HepG2 (cell line): ENCODE results near the gene MUL1. TPM values are rescaled to one million over a fixed set of nuclear protein-coding genes. Genes with fewer than 3 reads are reported as not detected.
A peak's percentile ranks its signal among the peaks of the same experiment; 100 is the strongest.

Experiments
- ATAC-seq: fragments of 200-7000 bp; cut with Tn5 transposase; 3 replicates; pipeline ENCODE4 v1.9.1; 2020; ENCODE audit warnings: mild to moderate bottlenecking, moderate library complexity
- BruUV-seq: library from RNA; stranded (reverse); fragments of 400-500 nt; replicated peaks from 2 replicates; lab custom pipeline; 2021; lab: Mats Ljungman, UMichigan
- CTCF ChIA-PET: fragments of 300-600 bp; formaldehyde crosslinking; extraction: SDS; loops from one replicate; lab custom pipeline; 2021; ENCODE audit warnings: low total read pairs, inconsistent platforms, low intra/inter-chr PET ratio; lab: Yijun Ruan, JAX
- POLR2A ChIA-PET: fragments of 350-600 bp; sonication (Branson Sonifier 250); formaldehyde crosslinking; loops from one replicate; lab custom pipeline; 2020; ENCODE audit warnings: antibody characterized with exemption, inconsistent platforms; lab: Yijun Ruan, JAX
- DNase-seq: peaks from one replicate; pipeline ENCODE4 v3.0.0-alpha.2; 2015; ENCODE audit warnings: low spot score
- FAIRE-seq: peaks from 3 replicates; lab custom pipeline; 2011; peaks lifted over from hg19 to GRCh38; lab: Jason Lieb, UNC
- H2AFZ ChIP-seq: one replicate; pipeline ENCODE4 v1.6.1; 2011; ENCODE audit warnings: low read length, inconsistent platforms
- H3K27ac ChIP-seq: fragments of 300-600 bp; 3 replicates; pipeline ENCODE4 v1.8.0; 2011; ENCODE audit warnings: mixed run types, mild to moderate bottlenecking, mixed read lengths, low read length, inconsistent platforms; ENCODE audit not compliant: insufficient read depth; ENCODE audit errors: extremely low read length
- H3K27me3 ChIP-seq, 2 experiments: fragments of 200-600 bp in 1 of 2; 2 replicates in 1 of 2; 3 replicates in 1 of 2; pipeline versions ENCODE4 v1.6.0 to v1.8.0; 2011; ENCODE audit warnings: low read length in 2 of 2, mild to moderate bottlenecking in 2 of 2, moderate library complexity in 2 of 2, inconsistent platforms in 1 of 2; ENCODE audit not compliant: insufficient read depth in 2 of 2, control insufficient read depth in 1 of 2
- H3K36me3 ChIP-seq, 2 experiments: fragments of 200-600 bp in 1 of 2; replicated peaks in 1 of 2; 2 replicates in 1 of 2; 3 replicates in 1 of 2; pipeline versions ENCODE4 v1.5.1 to v1.8.0; 2011; ENCODE audit warnings: low read length in 2 of 2, inconsistent platforms in 1 of 2; ENCODE audit not compliant: insufficient read depth in 2 of 2, control insufficient read depth in 1 of 2
- H3K4me1 ChIP-seq: 2 replicates; pipeline ENCODE4 v1.5.1; 2012; ENCODE audit warnings: low read length, inconsistent platforms; ENCODE audit not compliant: insufficient read depth
- H3K4me2 ChIP-seq: 2 replicates; pipeline ENCODE4 v1.6.0; 2011; ENCODE audit warnings: low read depth, low read length, inconsistent platforms
- H3K4me3 ChIP-seq, 3 experiments: fragments of 200-600 bp in 1 of 3; sonication (generic), shearing (Covaris generic) in 1 of 3; replicated peaks in 1 of 3; 2 replicates each; pipeline ENCODE4 v1.5.1; 2011 to 2016; ENCODE audit warnings: low read length in 3 of 3, inconsistent platforms in 2 of 3, low read depth in 2 of 3, mild to moderate bottlenecking in 2 of 3, control low read depth in 1 of 3, mixed read lengths in 1 of 3; ENCODE audit not compliant: insufficient read depth in 1 of 3
- H3K79me2 ChIP-seq: one replicate; pipeline ENCODE4 v1.6.1; 2011; ENCODE audit warnings: low read length, inconsistent platforms; ENCODE audit not compliant: insufficient read depth
- H3K9ac ChIP-seq: 2 replicates; pipeline ENCODE4 v1.6.0; 2011; ENCODE audit warnings: mild to moderate bottlenecking, low read depth, low read length, inconsistent platforms; ENCODE audit not compliant: insufficient read depth
- H3K9me3 ChIP-seq: 2 replicates; pipeline ENCODE4 v1.5.1; 2012; ENCODE audit warnings: mild to moderate bottlenecking, low read length
- H4K20me1 ChIP-seq: 2 replicates; pipeline ENCODE4 v1.6.0; 2011; ENCODE audit warnings: inconsistent platforms, mild to moderate bottlenecking, low read length, moderate library complexity; ENCODE audit not compliant: insufficient read depth
- CREB1 ChIP-seq, 2 experiments: fragments of 450-650 bp in 1 of 2; IDR thresholded peaks; 2 replicates each; pipeline ENCODE4 v1.6.1; 2016 to 2017; ENCODE audit warnings: control low read depth in 1 of 2, mild to moderate bottlenecking in 1 of 2, missing compliant biosample characterization in 1 of 2, missing genetic modification characterization in 1 of 2
- SIN3B ChIP-seq: fragments of 150-350 bp; IDR thresholded peaks from 2 replicates; pipeline ENCODE4 v1.6.1; 2014; ENCODE audit warnings: low read length
- XBP1 ChIP-seq: sonication (generic); formaldehyde crosslinking; IDR thresholded peaks from 2 replicates; pipeline ENCODE4 v1.5.0; 2020; ENCODE audit warnings: missing genetic modification reagents
- ZNF333 ChIP-seq: sonication (generic); formaldehyde crosslinking; IDR thresholded peaks from 2 replicates; pipeline ENCODE4 v1.4.0; 2020; ENCODE audit warnings: mild to moderate bottlenecking, missing genetic modification reagents, borderline replicate concordance
- WGBS: methylation state at CpG from one replicate; pipeline ENCODE4 v1.1.6; 2017; ENCODE audit warnings: low lambda C conversion rate; 5-methylcytosine and 5-hydroxymethylcytosine counted together
- in situ Hi-C: cut with HindIII; loops from 2 replicates; pipeline ENCODE4 v1.10.0; 2017; ENCODE audit warnings: low pct_unique_long_range_greater_than_20kb; ENCODE audit not compliant: extremely low pct_ligation_motif_present
- intact Hi-C: fragments of 100-400 bp; cut with micrococcal nuclease; formaldehyde crosslinking; loops from one replicate; pipeline ENCODE4 v1.10.0; 2022; ENCODE audit not compliant: unreplicated experiment
- polyA plus RNA-seq, 8 experiments: library from polyadenylated mRNA; depleted of rRNA in 3 of 8; stranded (reverse) in 7 of 8; unstranded in 1 of 8; fragments of >200 nt; fragmentation: Illumina TruSeq in 4 of 8; extraction: Trizol in 4 of 8; gene quantifications; 2 replicates each; pipeline versions ENCODE4 v1.2.1 to v1.2.3, GENCODE V29; 2011 to 2016; ENCODE audit warnings: low read depth in 4 of 8, missing spikeins in 1 of 8, mixed read lengths in 1 of 8; ENCODE audit not compliant: insufficient read depth in 1 of 8
- total RNA-seq, 5 experiments: library from RNA; depleted of rRNA; stranded (reverse); fragments of >200 nt; fragmentation: Illumina TruSeq; extraction: Trizol; gene quantifications; 2 replicates each; pipeline ENCODE4 v1.2.3, GENCODE V29; 2016; ENCODE audit warnings: low read depth in 1 of 5

The MUL1 gene
- total and polyA plus RNA-seq, 2 of the 13 experiments (the other 11 are each of a cell fraction or from before 2014, with no cell fraction given): 21.5 to 26.5 TPM

- H3K4me2 ChIP-seq: no peak overlapping the region
- BruUV-seq: no TSS peak
- no peak overlapping the region for H3K4me3 ChIP-seq
- POLR2A ChIA-PET: interaction anchor here (1.6 to 2.1 kb wide), 2 partner anchors 11 to 16 kb away, joined by 4 to 6 read pairs; no protein-coding TSS in a partner anchor
- H3K36me3 ChIP-seq: no peaks in the 10 kb centered on the region
- WGBS: 21% methylated on average over 5 of the region's 5 CpGs
- in situ Hi-C loops (no loop called here), intact Hi-C loops (no loop called here)
- H3K9me3 ChIP-seq: no peaks in the 10 kb centered on the region
- H3K27me3 ChIP-seq: peaks cover 2 to 18% of the 10 kb centered on the region in 2 experiments; a peak in 3 of 5 replicates
- H4K20me1 ChIP-seq: no peaks in the 10 kb centered on the region
- no peak for FAIRE-seq
- no peak overlapping the region for H3K27ac ChIP-seq
- H2AFZ ChIP-seq: no peak overlapping the region
- no peak for DNase-seq
- no peak for ATAC-seq
- H3K79me2 ChIP-seq: no peaks in the 10 kb centered on the region
- no peaks in the 10 kb centered on the region for H3K4me1 ChIP-seq
- TF ChIP-seq SIN3B (no peak), ZNF333 (CRISPR knock-in tag) (no peak)
- no peak overlapping the region for H3K9ac ChIP-seq
- CTCF ChIA-PET: no interaction called here
Observed at GRCh38 chr1:20465187-20465586, 42.8 kb downstream of the MUL1 start.

GRCh38 chr1:20463502-20463901, 44.4 kb downstream of the MUL1 start:
- no peak overlapping the region for H3K4me3 ChIP-seq
- CTCF ChIA-PET: no interaction called here
- POLR2A ChIA-PET: interaction anchor here (1.1 kb wide), 1 partner anchor 20 kb away, joined by 3 read pairs; no protein-coding TSS in a partner anchor
- no peaks in the 10 kb centered on the region for H3K36me3 ChIP-seq
- no peaks in the 10 kb centered on the region for H3K79me2 ChIP-seq
- peak; percentile 90 for TF ChIP-seq CREB1 (IDR thresholded peaks at IDR 0.05)
- TF ChIP-seq CREB1 (CRISPR knock-in tag; IDR thresholded peaks at IDR 0.05): no peak
- TF ChIP-seq XBP1: no peak
- whole genome bisulfite sequencing: 34% methylated on average over 1 of the region's 1 CpG
- in situ Hi-C loops (no loop called here), intact Hi-C loops (no loop called here)
- BruUV-seq: no TSS peak
- ATAC-seq (no peak), FAIRE-seq (no peak), DNase-seq (no peak)
- no peak overlapping the region for H3K4me2 ChIP-seq
- no peak overlapping the region for H2AFZ ChIP-seq
- H3K4me1 ChIP-seq: no peaks in the 10 kb centered on the region
- H3K27ac ChIP-seq: no peak overlapping the region
- H3K9ac ChIP-seq: no peak overlapping the region
- H4K20me1 ChIP-seq: no peaks in the 10 kb centered on the region
- H3K9me3 ChIP-seq: no peaks in the 10 kb centered on the region
- peaks cover 2 to 18% of the 10 kb centered on the region in 2 experiments; a peak in 2 of 5 replicates for H3K27me3 ChIP-seq
